ENCODE measurements around the gene CCDC182. TPM values are rescaled to one million over a fixed set of nuclear protein-coding genes. Genes with fewer than 3 reads are reported as not detected.

Gene CCDC182
- total and polyA plus RNA-seq, 2 of the 13 experiments (the other 11 are each of a cell fraction or from before 2014, with no cell fraction given), result not detected

DNA sequence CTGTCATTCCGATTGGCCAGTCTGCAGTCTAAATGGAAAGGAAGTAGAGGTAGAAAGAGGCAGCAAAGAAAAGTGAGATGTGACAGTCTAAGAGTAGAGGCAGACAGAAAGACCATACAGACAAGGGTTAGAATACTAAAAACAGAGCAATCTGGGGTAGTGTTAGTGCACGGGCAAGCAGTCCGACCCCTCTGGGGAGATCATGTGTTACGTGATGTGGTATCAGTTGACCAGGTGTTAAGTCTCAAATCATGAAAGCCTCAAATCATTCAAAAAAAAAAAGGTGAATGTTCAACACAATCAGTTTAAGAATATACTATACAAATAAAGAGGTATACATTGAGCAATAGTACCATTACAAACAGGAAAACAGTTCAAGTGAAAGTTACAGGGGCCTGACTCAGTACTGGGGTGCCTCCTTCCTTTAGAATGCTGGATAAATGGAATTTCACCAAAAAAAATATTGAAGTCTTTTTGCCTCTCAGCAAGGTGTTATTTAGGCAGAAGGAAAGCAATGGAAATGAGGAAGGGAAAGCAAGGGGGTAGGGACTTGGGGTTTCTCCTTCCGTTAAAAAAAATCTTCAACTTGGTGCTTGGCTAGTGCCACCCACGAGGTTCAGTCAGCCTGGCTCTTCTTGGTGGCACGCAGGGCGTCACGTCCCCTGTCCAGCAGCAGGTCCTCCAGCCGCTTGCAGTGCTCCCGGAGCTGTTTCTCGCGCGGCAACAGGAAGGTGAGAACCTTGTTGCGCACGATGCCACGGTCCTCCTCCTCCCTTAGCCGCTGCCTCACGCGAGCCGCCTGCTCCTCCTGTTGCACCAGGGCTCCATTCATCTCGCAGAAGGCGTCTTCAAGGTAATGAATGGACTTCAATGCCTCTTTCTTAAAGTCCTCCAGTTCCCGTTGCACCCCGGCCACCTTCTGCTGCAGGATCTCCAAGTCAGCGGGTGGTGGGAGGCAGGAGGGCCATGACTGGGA is 616 bp downstream of the CCDC182 start:
- ChIA-PET CTCF (ENCODE audit: low intra/inter-chr PET ratio, low total read pairs) (no interaction called here), POLR2A (no interaction called here)
- H3K9me3 ChIP-seq (ENCODE audit: low read length), result no peaks in the 10 kb centered on the region
- 55% methylated on average over 18 of the region's 26 CpGs for WGBS (ENCODE audit: low lambda C conversion rate)
- BruUV-seq (replicated peaks), result no TSS peak
- H3K27me3 ChIP-seq (ENCODE audit: control insufficient read depth in 1 of 2, insufficient read depth in 2 of 2, low read length in 2 of 2), result peaks cover 0 to 37% of the 10 kb centered on the region in 2 experiments; a peak in 3 of 5 replicates
- H3K4me3 ChIP-seq (replicated peaks in 1 of 3; ENCODE audit: insufficient read depth in 1 of 3, low read depth in 2 of 3, low read length in 3 of 3), result no peak overlapping the region
- no peak overlapping the region for H3K4me2 ChIP-seq (ENCODE audit: low read depth, low read length)
- DNase-seq (ENCODE audit: low spot score) (no peak), FAIRE-seq (no peak), ATAC-seq (no peak)
- H3K4me1 ChIP-seq (ENCODE audit: insufficient read depth, low read length), result no peaks in the 10 kb centered on the region
- in situ Hi-C loops (cut with HindIII; ENCODE audit: extremely low pct_ligation_motif_present, low pct_unique_long_range_greater_than_20kb) (loop anchor here (10.0 kb wide), 1 partner anchor 500 kb away; no protein-coding TSS in a partner anchor), intact Hi-C loops (cut with micrococcal nuclease; ENCODE audit: unreplicated experiment) (loop anchor here (5.0 to 10.0 kb wide), 4 partner anchors 70 to 502 kb away; no protein-coding TSS in a partner anchor)
- no peak overlapping the region for H3K9ac ChIP-seq (ENCODE audit: insufficient read depth, low read depth, low read length)
- no peak overlapping the region for H2AFZ ChIP-seq (ENCODE audit: low read length)
- no peaks in the 10 kb centered on the region for H3K79me2 ChIP-seq (ENCODE audit: insufficient read depth, low read length)
- H3K36me3 ChIP-seq (replicated peaks in 1 of 2; ENCODE audit: control insufficient read depth in 1 of 2, insufficient read depth in 2 of 2, low read length in 2 of 2), result no peaks in the 10 kb centered on the region
- no peak for TF ChIP-seq ZC3H13 (CRISPR knock-in tag; IDR thresholded peaks at IDR 0.05)
- TF ChIP-seq ZNF30 (CRISPR knock-in tag; IDR thresholded peaks at IDR 0.05), result no peak
- no peak for TF ChIP-seq ZNF10 (CRISPR knock-in tag; IDR thresholded peaks at IDR 0.05; ENCODE audit: borderline replicate concordance, low read depth)
- TF ChIP-seq, protein P1, sequence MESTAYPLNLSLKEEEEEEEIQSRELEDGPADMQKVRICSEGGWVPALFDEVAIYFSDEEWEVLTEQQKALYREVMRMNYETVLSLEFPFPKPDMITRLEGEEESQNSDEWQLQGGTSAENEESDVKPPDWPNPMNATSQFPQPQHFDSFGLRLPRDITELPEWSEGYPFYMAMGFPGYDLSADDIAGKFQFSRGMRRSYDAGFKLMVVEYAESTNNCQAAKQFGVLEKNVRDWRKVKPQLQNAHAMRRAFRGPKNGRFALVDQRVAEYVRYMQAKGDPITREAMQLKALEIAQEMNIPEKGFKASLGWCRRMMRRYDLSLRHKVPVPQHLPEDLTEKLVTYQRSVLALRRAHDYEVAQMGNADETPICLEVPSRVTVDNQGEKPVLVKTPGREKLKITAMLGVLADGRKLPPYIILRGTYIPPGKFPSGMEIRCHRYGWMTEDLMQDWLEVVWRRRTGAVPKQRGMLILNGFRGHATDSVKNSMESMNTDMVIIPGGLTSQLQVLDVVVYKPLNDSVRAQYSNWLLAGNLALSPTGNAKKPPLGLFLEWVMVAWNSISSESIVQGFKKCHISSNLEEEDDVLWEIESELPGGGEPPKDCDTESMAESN (CRISPR knock-in tag; conservative IDR thresholded peaks at IDR 0.05), result no peak
- no peak for TF ChIP-seq SPEN (CRISPR knock-in tag; IDR thresholded peaks at IDR 0.05; ENCODE audit: low read depth)
- no peak for TF ChIP-seq CREM (IDR thresholded peaks at IDR 0.05)
- no peak for TF ChIP-seq CREM (CRISPR knock-in tag; IDR thresholded peaks at IDR 0.05)
- TF ChIP-seq NONO (IDR thresholded peaks at IDR 0.05), result no peak
- TF ChIP-seq NONO (CRISPR knock-in tag; conservative IDR thresholded peaks at IDR 0.05), result no peak
- TF ChIP-seq GFI1 (CRISPR knock-in tag; IDR thresholded peaks at IDR 0.05; ENCODE audit: borderline replicate concordance), result no peak
- TF ChIP-seq, protein P2, sequence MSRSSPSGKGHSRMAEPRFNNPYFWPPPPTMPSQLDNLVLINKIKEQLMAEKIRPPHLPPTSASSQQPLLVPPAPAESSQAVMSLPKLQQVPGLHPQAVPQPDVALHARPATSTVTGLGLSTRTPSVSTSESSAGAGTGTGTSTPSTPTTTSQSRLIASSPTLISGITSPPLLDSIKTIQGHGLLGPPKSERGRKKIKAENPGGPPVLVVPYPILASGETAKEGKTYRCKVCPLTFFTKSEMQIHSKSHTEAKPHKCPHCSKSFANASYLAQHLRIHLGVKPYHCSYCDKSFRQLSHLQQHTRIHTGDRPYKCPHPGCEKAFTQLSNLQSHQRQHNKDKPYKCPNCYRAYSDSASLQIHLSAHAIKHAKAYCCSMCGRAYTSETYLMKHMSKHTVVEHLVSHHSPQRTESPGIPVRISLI (CRISPR knock-in tag; IDR thresholded peaks at IDR 0.05; ENCODE audit: borderline replicate concordance), result no peak
- TF ChIP-seq, protein P3, sequence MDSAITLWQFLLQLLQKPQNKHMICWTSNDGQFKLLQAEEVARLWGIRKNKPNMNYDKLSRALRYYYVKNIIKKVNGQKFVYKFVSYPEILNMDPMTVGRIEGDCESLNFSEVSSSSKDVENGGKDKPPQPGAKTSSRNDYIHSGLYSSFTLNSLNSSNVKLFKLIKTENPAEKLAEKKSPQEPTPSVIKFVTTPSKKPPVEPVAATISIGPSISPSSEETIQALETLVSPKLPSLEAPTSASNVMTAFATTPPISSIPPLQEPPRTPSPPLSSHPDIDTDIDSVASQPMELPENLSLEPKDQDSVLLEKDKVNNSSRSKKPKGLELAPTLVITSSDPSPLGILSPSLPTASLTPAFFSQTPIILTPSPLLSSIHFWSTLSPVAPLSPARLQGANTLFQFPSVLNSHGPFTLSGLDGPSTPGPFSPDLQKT (CRISPR knock-in tag; IDR thresholded peaks at IDR 0.05; ENCODE audit: borderline replicate concordance), result no peak
- no peak overlapping the region for H3K27ac ChIP-seq (ENCODE audit: extremely low read length, insufficient read depth, low read length)
- H4K20me1 ChIP-seq (ENCODE audit: insufficient read depth, low read length), result no peaks in the 10 kb centered on the region

All from HepG2 (cell line).